Lung (tissue), 12 donors: ENCODE measurements around the gene GALNT9. TPM values are rescaled to one million over a fixed set of nuclear protein-coding genes. Genes with fewer than 3 reads are reported as not detected.
"Not testable (repeated sequence)": the region's sequence is repeated elsewhere in the genome, so short reads cannot be mapped to it uniquely, and the experiment has no call there.

Experiments used
- ATAC-seq: fragments of 200-7000 bp; cut with Tn5 transposase; one replicate; pipeline ENCODE4 v1.9.1; 2020; ENCODE audit warnings: moderate number of reproducible peaks; ENCODE audit not compliant: insufficient read depth, low FRiP score
- DNase-seq, 3 donors: peaks; one replicate each; pipeline ENCODE4 v3.0.0-alpha.2; 2013 to 2017
- H3K27ac ChIP-seq, 2 donors: one replicate each; pipeline ENCODE4 v1.5.1; 2013; ENCODE audit warnings: mild to moderate bottlenecking in 2 of 2, moderate library complexity in 2 of 2, control low read depth in 1 of 2, inconsistent platforms in 1 of 2, low read depth in 1 of 2, low read length in 1 of 2
- H3K27me3 ChIP-seq, 3 donors: one replicate each; pipeline ENCODE4 v1.5.1; 2013; ENCODE audit warnings: low read length in 2 of 3; ENCODE audit not compliant: control insufficient read depth in 3 of 3, insufficient read depth in 3 of 3
- H3K36me3 ChIP-seq, 4 donors: one replicate each; pipeline ENCODE4 v1.5.1; 2013; ENCODE audit warnings: low read length in 4 of 4, mild to moderate bottlenecking in 1 of 4, moderate library complexity in 1 of 4; ENCODE audit not compliant: control insufficient read depth in 4 of 4, insufficient read depth in 4 of 4
- H3K4me1 ChIP-seq, 5 donors: one replicate each; pipeline ENCODE4 v1.5.1; 2013; ENCODE audit warnings: low read length in 5 of 5, mild to moderate bottlenecking in 2 of 5, moderate library complexity in 1 of 5; ENCODE audit not compliant: control insufficient read depth in 5 of 5, insufficient read depth in 5 of 5
- H3K4me3 ChIP-seq: one replicate; pipeline ENCODE4 v1.5.1; 2013; ENCODE audit warnings: mild to moderate bottlenecking, control low read depth, moderate library complexity
- H3K9ac ChIP-seq, 2 donors: one replicate each; pipeline ENCODE4 v1.5.1; 2013; ENCODE audit warnings: low read length in 2 of 2, control low read depth in 1 of 2; ENCODE audit not compliant: insufficient read depth in 1 of 2
- H3K9me3 ChIP-seq, 4 donors: one replicate each; pipeline ENCODE4 v1.5.1; 2013; ENCODE audit warnings: low read length in 3 of 4, mild to moderate bottlenecking in 1 of 4, moderate library complexity in 1 of 4; ENCODE audit not compliant: control insufficient read depth in 4 of 4, insufficient read depth in 3 of 4
- CTCF ChIP-seq: IDR thresholded peaks from 2 replicates; pipeline ENCODE4 v1.5.1; 2012; ENCODE audit warnings: mild to moderate bottlenecking; ENCODE audit errors: control extremely low read depth, extremely low read depth
- whole genome bisulfite sequencing, 2 donors: extraction: QIAGEN DNeasy Blood & Tissue Kit; methylation state at CpG; one replicate each; pipeline ENCODE4 v1.1.7; 2013; 5-methylcytosine and 5-hydroxymethylcytosine counted together
- polyA plus RNA-seq, 2 donors: library from polyadenylated mRNA; stranded (reverse); fragments of 200-250 nt; gene quantifications; one replicate each; pipeline ENCODE4 v1.2.1, GENCODE V29; 2013
- total RNA-seq, 2 donors: library from RNA; depleted of rRNA in 1 of 2; stranded (reverse); fragments of >200 nt in 1 of 2; gene quantifications; one replicate each; pipeline ENCODE4 v1.2.1, GENCODE V29; 2014 to 2021
- donor health status: control.
- donor health status: control.
- donor health status: Bipolar disorder and iron deficiency.
- donor health status: healthy.
- donor health status: DM: yes; HTN: yes; CAD: no.

Gene GALNT9
- total and polyA plus RNA-seq, 4 donors: 0.13 to 1.7 (median 0.79) TPM

- no peak overlapping the region for H3K9ac ChIP-seq
- no peak overlapping the region for H3K27ac ChIP-seq
- no peaks in the 10 kb centered on the region for H3K36me3 ChIP-seq
- H3K9me3 ChIP-seq: peaks cover 0 to 7% (median 0%) of the 10 kb centered on the region in 4 donors
- no peaks in the 10 kb centered on the region for H3K27me3 ChIP-seq
- WGBS, 2 donors: 85 to 90% methylated on average over 16 of the region's 16 CpGs
- ATAC-seq (no peak), DNase-seq (no peak)
- H3K4me3 ChIP-seq: no peak overlapping the region
- no peak for TF ChIP-seq CTCF
- peaks cover 0 to 9% (median 0%) of the 10 kb centered on the region in 5 donors for H3K4me1 ChIP-seq
Measured at GRCh38 chr12:132359971-132360370, 30.6 kb upstream of the GALNT9 start.

- H3K27ac ChIP-seq: no peak overlapping the region
Measured at GRCh38 chr12:132359551-132359950, 30.2 kb upstream of the GALNT9 start.

GRCh38 chr12:132358241-132359225 is 29.1 kb upstream of the GALNT9 start:
- not testable (repeated sequence) for H3K9me3 ChIP-seq, ATAC-seq, DNase-seq, H3K27me3 ChIP-seq, H3K36me3 ChIP-seq, H3K4me1 ChIP-seq, H3K4me3 ChIP-seq, H3K9ac ChIP-seq, H3K27ac ChIP-seq
- WGBS, 2 donors: 90 to 91% methylated on average over 31 to 48 of the region's 57 CpGs

More at GRCh38 chr12:132359551-132359950, 30.2 kb upstream of the GALNT9 start:
- Histone ChIP-seq H3K4me3 (no peak overlapping the region), H3K9me3 (peaks cover 0 to 7% (median 0%) of the 10 kb centered on the region in 4 donors), H3K4me1 (peaks cover 0 to 9% (median 0%) of the 10 kb centered on the region in 5 donors), H3K27me3 (no peaks in the 10 kb centered on the region), H3K36me3 (no peaks in the 10 kb centered on the region), H3K9ac (no peak overlapping the region)
- ATAC-seq (no peak), DNase-seq (no peak)
- WGBS, 2 donors: 90% methylated on average over 14 of the region's 14 CpGs
- no peak for TF ChIP-seq CTCF

DNA sequence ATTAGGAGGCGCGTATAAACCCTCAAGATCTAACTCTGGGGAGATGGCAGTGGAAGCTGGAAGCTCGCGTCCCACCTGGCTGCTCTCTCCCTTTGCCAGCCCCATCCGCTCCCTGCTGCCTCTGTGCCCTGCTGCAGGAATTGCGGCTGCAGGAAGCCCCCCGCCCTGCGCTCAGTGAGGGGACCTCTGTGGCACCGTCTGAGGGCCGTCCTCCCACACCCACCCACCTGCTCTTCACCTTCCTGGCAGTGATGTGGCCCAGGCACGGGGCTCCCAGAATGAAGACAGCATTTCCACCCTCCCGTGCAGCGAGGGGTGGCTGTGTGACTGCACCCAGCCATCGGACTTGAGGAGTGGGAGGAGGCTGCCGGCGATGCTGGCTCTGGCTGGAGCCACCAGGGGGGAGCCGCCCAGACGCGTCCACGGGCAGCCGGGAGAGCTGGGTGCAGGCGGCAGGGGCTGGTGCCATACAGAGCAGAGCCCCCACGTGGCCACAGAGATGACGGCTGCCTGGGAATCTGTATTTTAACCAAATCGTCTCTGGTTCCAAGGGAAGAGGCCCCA is 28.3 kb upstream of the GALNT9 start:
- Histone ChIP-seq H3K9me3 (peaks cover 0 to 3% (median 0%) of the 10 kb centered on the region in 4 donors), H3K36me3 (no peaks in the 10 kb centered on the region), H3K4me1 (peaks cover 0 to 9% (median 0%) of the 10 kb centered on the region in 5 donors), H3K27me3 (no peaks in the 10 kb centered on the region), H3K4me3 (no peak overlapping the region), H3K27ac (no peak overlapping the region), H3K9ac (no peak overlapping the region)
- ATAC-seq (no peak), DNase-seq (no peak)
- WGBS, 2 donors: 81 to 93% methylated on average over 24 to 25 of the region's 25 CpGs
- TF ChIP-seq CTCF: no peak
